ENCODE measurements around the gene TRPM2.

The TRPM2 gene

GRCh38 chr21:44349416-44349846, 4.0 kb upstream of the TRPM2 start:
- Histone ChIP-seq H3K9ac (ENCODE audit: low read length) (no peak overlapping the region), H3K27ac (ENCODE audit: low read length) (no peak overlapping the region), H3K4me2 (ENCODE audit: low read length) (no peak overlapping the region), H3K9me3 (ENCODE audit: insufficient read depth, low read length) (no peaks in the 10 kb centered on the region), H3K79me2 (ENCODE audit: low read length) (peaks cover 12% of the 10 kb centered on the region), H3K4me1 (ENCODE audit: low read length) (peaks cover 23% of the 10 kb centered on the region), H2AFZ (ENCODE audit: low read depth, low read length) (no peak overlapping the region), H3K4me3 (ENCODE audit: low read length) (no peak overlapping the region), H4K20me1 (ENCODE audit: insufficient read depth, low read length) (no peaks in the 10 kb centered on the region), H3K27me3 (ENCODE audit: low read depth, low read length) (no peaks in the 10 kb centered on the region), H3K36me3 (replicated peaks; ENCODE audit: low read depth, low read length) (no peaks in the 10 kb centered on the region)
- no peak for TF ChIP-seq EZH2phosphoT487 (IDR thresholded peaks at IDR 0.05; ENCODE audit: low read depth)
- TF ChIP-seq, protein P1, sequence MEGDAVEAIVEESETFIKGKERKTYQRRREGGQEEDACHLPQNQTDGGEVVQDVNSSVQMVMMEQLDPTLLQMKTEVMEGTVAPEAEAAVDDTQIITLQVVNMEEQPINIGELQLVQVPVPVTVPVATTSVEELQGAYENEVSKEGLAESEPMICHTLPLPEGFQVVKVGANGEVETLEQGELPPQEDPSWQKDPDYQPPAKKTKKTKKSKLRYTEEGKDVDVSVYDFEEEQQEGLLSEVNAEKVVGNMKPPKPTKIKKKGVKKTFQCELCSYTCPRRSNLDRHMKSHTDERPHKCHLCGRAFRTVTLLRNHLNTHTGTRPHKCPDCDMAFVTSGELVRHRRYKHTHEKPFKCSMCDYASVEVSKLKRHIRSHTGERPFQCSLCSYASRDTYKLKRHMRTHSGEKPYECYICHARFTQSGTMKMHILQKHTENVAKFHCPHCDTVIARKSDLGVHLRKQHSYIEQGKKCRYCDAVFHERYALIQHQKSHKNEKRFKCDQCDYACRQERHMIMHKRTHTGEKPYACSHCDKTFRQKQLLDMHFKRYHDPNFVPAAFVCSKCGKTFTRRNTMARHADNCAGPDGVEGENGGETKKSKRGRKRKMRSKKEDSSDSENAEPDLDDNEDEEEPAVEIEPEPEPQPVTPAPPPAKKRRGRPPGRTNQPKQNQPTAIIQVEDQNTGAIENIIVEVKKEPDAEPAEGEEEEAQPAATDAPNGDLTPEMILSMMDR (IDR thresholded peaks at IDR 0.05; ENCODE audit: low read depth, low read length) = no peak

- Histone ChIP-seq H3K27ac (ENCODE audit: low read length) (no peak overlapping the region), H3K9ac (ENCODE audit: low read length) (no peak overlapping the region), H3K4me2 (ENCODE audit: low read length) (no peak overlapping the region)
These were observed 3.3 kb upstream of the TRPM2 start for GRCh38 chr21:44349847-44350772.

DNA sequence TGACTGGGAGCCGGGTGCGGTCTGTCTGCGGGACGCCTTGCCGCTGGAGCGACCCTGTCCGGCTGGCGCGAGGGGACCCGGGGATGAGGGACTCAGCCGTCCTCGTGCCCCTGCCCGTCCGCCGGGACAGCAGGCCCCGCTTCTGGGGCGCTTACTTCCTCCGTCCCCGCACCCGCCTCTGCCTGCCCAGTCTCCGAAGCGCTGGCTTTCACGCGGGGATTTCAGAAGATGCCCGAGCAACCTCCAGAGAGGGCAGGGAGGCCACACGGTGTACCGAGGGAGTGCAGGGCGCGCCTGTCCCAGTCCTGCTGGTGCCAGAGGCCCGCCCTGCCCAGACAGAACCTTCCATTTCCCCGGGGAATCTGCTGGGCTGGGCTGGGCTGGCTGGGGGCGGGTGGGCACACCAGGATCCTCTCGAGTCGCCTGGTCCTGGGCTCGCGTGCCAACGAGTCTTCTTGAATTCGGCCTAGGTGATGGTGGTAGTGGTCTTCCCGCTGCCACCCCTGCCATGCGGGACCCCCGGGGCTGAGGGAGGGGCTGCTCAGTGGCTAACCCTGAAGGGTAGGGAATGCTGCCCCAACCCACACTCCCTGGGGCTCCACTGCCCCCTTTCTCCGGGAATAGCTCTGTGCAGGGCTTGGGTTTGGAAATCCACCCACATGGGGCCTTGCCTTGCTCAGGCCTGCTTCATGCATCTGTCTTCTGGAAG, 2.5 kb upstream of the TRPM2 start:
- Histone ChIP-seq H3K4me3 (ENCODE audit: low read length) (no peak overlapping the region), H3K9me3 (ENCODE audit: insufficient read depth, low read length) (no peaks in the 10 kb centered on the region), H3K4me1 (ENCODE audit: low read length) (peaks cover 38% of the 10 kb centered on the region), H3K79me2 (ENCODE audit: low read length) (peaks cover 24% of the 10 kb centered on the region), H2AFZ (ENCODE audit: low read depth, low read length) (no peak overlapping the region), H3K27ac (ENCODE audit: low read length) (no peak overlapping the region), H4K20me1 (ENCODE audit: insufficient read depth, low read length) (no peaks in the 10 kb centered on the region), H3K4me2 (ENCODE audit: low read length) (no peak overlapping the region), H3K36me3 (replicated peaks; ENCODE audit: low read depth, low read length) (peaks cover 4% of the 10 kb centered on the region), H3K9ac (ENCODE audit: low read length) (no peak overlapping the region), H3K27me3 (ENCODE audit: low read depth, low read length) (no peaks in the 10 kb centered on the region)
- TF ChIP-seq, protein P1 (IDR thresholded peaks at IDR 0.05; ENCODE audit: low read depth, low read length) = no peak
- TF ChIP-seq EZH2phosphoT487 (IDR thresholded peaks at IDR 0.05; ENCODE audit: low read depth) = no peak

More at GRCh38 chr21:44349847-44350772, 3.3 kb upstream of the TRPM2 start:
- H2AFZ ChIP-seq (ENCODE audit: low read depth, low read length) = no peak overlapping the region
- no peaks in the 10 kb centered on the region for H3K36me3 ChIP-seq (replicated peaks; ENCODE audit: low read depth, low read length)
- no peaks in the 10 kb centered on the region for H3K27me3 ChIP-seq (ENCODE audit: low read depth, low read length)
- H3K4me3 ChIP-seq (ENCODE audit: low read length) = no peak overlapping the region
- TF ChIP-seq, protein P1 (IDR thresholded peaks at IDR 0.05; ENCODE audit: low read depth, low read length) = no peak
- TF ChIP-seq EZH2phosphoT487 (IDR thresholded peaks at IDR 0.05; ENCODE audit: low read depth) = no peak
- no peaks in the 10 kb centered on the region for H3K9me3 ChIP-seq (ENCODE audit: insufficient read depth, low read length)
- peaks cover 30% of the 10 kb centered on the region for H3K4me1 ChIP-seq (ENCODE audit: low read length)
- no peaks in the 10 kb centered on the region for H4K20me1 ChIP-seq (ENCODE audit: insufficient read depth, low read length)
- peaks cover 19% of the 10 kb centered on the region for H3K79me2 ChIP-seq (ENCODE audit: low read length)

Data from OCI-LY3 (cell line).